ENCODE data around the gene IGF2BP2. TPM values are rescaled to one million over a fixed set of nuclear protein-coding genes. Genes with fewer than 3 reads are reported as not detected.

Gene IGF2BP2
- total RNA-seq, 1 donor from 2014 or later, result 9.8 TPM

GRCh38 chr3:185595526-185595925, 229.3 kb downstream of the IGF2BP2 start:
- no peak overlapping the region for H3K27ac ChIP-seq
- no peak overlapping the region for H3K4me3 ChIP-seq
- H3K36me3 ChIP-seq, result peaks cover 0 to 35% of the 10 kb centered on the region in 2 donors
- H3K27me3 ChIP-seq, result no peaks in the 10 kb centered on the region
- no peak for TF ChIP-seq POLR2A (IDR thresholded peaks at IDR 0.05)
- no peak for TF ChIP-seq CTCF (IDR thresholded peaks at IDR 0.05)
- TF ChIP-seq POLR2AphosphoS5 (IDR thresholded peaks at IDR 0.05; ENCODE audit: insufficient read depth in 1 of 2, low read depth in 1 of 2), result no peak
- no peaks in the 10 kb centered on the region for H3K4me1 ChIP-seq
- intact Hi-C loops (cut with DNase I), result no loop called here
- no peak for DNase-seq (ENCODE audit: extremely low spot score in 2 of 2)
- H3K9me3 ChIP-seq, result no peaks in the 10 kb centered on the region

- DNase-seq (ENCODE audit: extremely low spot score in 2 of 2), result no peak
- peaks cover 4% of the 10 kb centered on the region for H3K4me1 ChIP-seq
- no peak overlapping the region for H3K27ac ChIP-seq
- no peak overlapping the region for H3K4me3 ChIP-seq
- H3K27me3 ChIP-seq, result no peaks in the 10 kb centered on the region
- no peak for TF ChIP-seq POLR2A (IDR thresholded peaks at IDR 0.05)
- no peak for TF ChIP-seq POLR2AphosphoS5 (IDR thresholded peaks at IDR 0.05; ENCODE audit: insufficient read depth in 1 of 2, low read depth in 1 of 2)
- no peak for TF ChIP-seq CTCF (IDR thresholded peaks at IDR 0.05)
- no peaks in the 10 kb centered on the region for H3K9me3 ChIP-seq
- H3K36me3 ChIP-seq, result peaks cover 0 to 26% of the 10 kb centered on the region in 2 donors
- intact Hi-C loops (cut with DNase I), result no loop called here
These were observed 230.8 kb downstream of the IGF2BP2 start for GRCh38 chr3:185594073-185594472.

Small RNA genes lying within 50 kb of the gene (microRNA-seq; reads per million reads assigned to microRNA genes)
- not detected for gene MIR548AQ (ENCODE audit: borderline number of aligned reads, borderline replicate concordance)

Small RNA genes lying within 50 kb of the gene (small RNA-seq; reads per million reads assigned to genes)
- not detected for gene AC133473.1
- gene MIR548AQ, result not detected

Other genes with a start within 250 kb of the IGF2BP2 start
- 13.8 TPM for gene SENP2, start 238.7 kb downstream of the IGF2BP2 start, total RNA-seq
- gene TRA2B, start 113.0 kb upstream of the IGF2BP2 start, total RNA-seq, result 145 TPM